H1 (cell line): Measurements from ENCODE around the gene ZNF83. TPM values are rescaled to one million over a fixed set of nuclear protein-coding genes. Genes with fewer than 3 reads are reported as not detected.

ENCODE experiments used
- CTCF ChIA-PET: fragments of 300-600 bp; sonication (Branson Sonifier 250); formaldehyde crosslinking; loops from one replicate; lab custom pipeline; 2021; ENCODE audit not compliant: partially characterized antibody; lab: Charles Lee
- POLR2A ChIA-PET: fragments of 300-600 bp; sonication (Branson Sonifier 250); formaldehyde crosslinking; loops from one replicate; lab custom pipeline; 2021; ENCODE audit warnings: inconsistent platforms; ENCODE audit not compliant: partially characterized antibody; lab: Charles Lee
- DNase-seq, 2 experiments: peaks; one replicate each; pipeline versions ENCODE4 v3.0.0 to v3.0.0-alpha.2; 2010 to 2022; ENCODE audit warnings: low spot score in 2 of 2, low read depth in 1 of 2, mixed read lengths in 1 of 2
- FAIRE-seq: peaks from 2 replicates; lab custom pipeline; 2011; peaks lifted over from hg19 to GRCh38; lab: Jason Lieb, UNC
- H2AFZ ChIP-seq: 2 replicates; pipeline ENCODE4 v1.8.1; 2012; ENCODE audit warnings: low read length, inconsistent platforms
- H2AK5ac ChIP-seq: 2 replicates; pipeline ENCODE4 v1.6.1; 2013; ENCODE audit warnings: low read depth, low read length
- H2BK120ac ChIP-seq: replicated peaks from 2 replicates; pipeline ENCODE3; 2013; ENCODE audit warnings: low read depth, low read length, inconsistent platforms
- H2BK12ac ChIP-seq: 2 replicates; pipeline ENCODE4 v1.6.1; 2013; ENCODE audit warnings: low read depth, low read length
- H2BK15ac ChIP-seq: 2 replicates; pipeline ENCODE4 v1.6.1; 2013; ENCODE audit warnings: low read length
- H2BK20ac ChIP-seq: 2 replicates; pipeline ENCODE4 v1.6.1; 2013; ENCODE audit warnings: low read length
- H2BK5ac ChIP-seq: 2 replicates; pipeline ENCODE4 v1.6.1; 2013; ENCODE audit warnings: low read depth, low read length
- H3K14ac ChIP-seq: 2 replicates; pipeline ENCODE4 v1.6.1; 2013; ENCODE audit warnings: inconsistent platforms; ENCODE audit not compliant: insufficient read length
- H3K18ac ChIP-seq: 2 replicates; pipeline ENCODE4 v1.6.1; 2013; ENCODE audit warnings: low read length; ENCODE audit errors: extremely low read depth
- H3K23ac ChIP-seq: 2 replicates; pipeline ENCODE4 v1.6.1; 2013; ENCODE audit warnings: inconsistent platforms; ENCODE audit not compliant: insufficient read length
- H3K23me2 ChIP-seq: 2 replicates; pipeline ENCODE4 v1.6.1; 2013; ENCODE audit warnings: low read depth, low read length
- H3K27ac ChIP-seq: 2 replicates; pipeline ENCODE4 v1.6.1; 2011; ENCODE audit warnings: low read depth, low read length, inconsistent platforms
- H3K27me3 ChIP-seq, 4 experiments: replicated peaks in 1 of 4; 1 replicate in 1 of 4; 2 replicates in 3 of 4; pipeline versions ENCODE4 v1.6.1 to v1.8.1; 2011 to 2013; ENCODE audit warnings: low read length in 3 of 4, mild to moderate bottlenecking in 3 of 4, inconsistent platforms in 2 of 4, mixed read lengths in 2 of 4, moderate library complexity in 1 of 4; ENCODE audit not compliant: control insufficient read depth in 3 of 4, insufficient read depth in 3 of 4; ENCODE audit errors: extremely low read depth in 1 of 4
- H3K36me3 ChIP-seq, 4 experiments: 2 replicates each; pipeline versions ENCODE4 v1.6.1 to v1.8.1; 2011 to 2013; ENCODE audit warnings: mild to moderate bottlenecking in 4 of 4, low read length in 3 of 4, moderate library complexity in 2 of 4, control low read depth in 1 of 4, inconsistent platforms in 1 of 4; ENCODE audit not compliant: insufficient read depth in 4 of 4, control insufficient read depth in 2 of 4
- H3K4ac ChIP-seq: replicated peaks from 2 replicates; pipeline ENCODE3; 2013; ENCODE audit warnings: low read length, low read depth, mixed read lengths, inconsistent platforms; ENCODE audit not compliant: insufficient read length
- H3K4me1 ChIP-seq, 4 experiments: replicated peaks in 1 of 4; 1 replicate in 1 of 4; 2 replicates in 3 of 4; pipeline versions ENCODE4 v1.6.1 to v1.8.1; 2011 to 2013; ENCODE audit warnings: low read length in 3 of 4, inconsistent platforms in 2 of 4, mixed read lengths in 1 of 4; ENCODE audit not compliant: insufficient read depth in 4 of 4, control insufficient read depth in 3 of 4
- H3K4me2 ChIP-seq, 2 experiments: 2 replicates each; pipeline versions ENCODE4 v1.6.1 to v1.8.1; 2011 to 2013; ENCODE audit warnings: low read depth in 2 of 2, low read length in 2 of 2, control low read depth in 1 of 2, inconsistent platforms in 1 of 2, mild to moderate bottlenecking in 1 of 2; ENCODE audit not compliant: insufficient read depth in 1 of 2
- H3K4me3 ChIP-seq, 4 experiments: fragments of 200-600, 300-600 bp in 1 of 4; sonication (generic), shearing (Covaris generic), sonication (Bioruptor Twin) in 1 of 4; 2 replicates each; pipeline versions ENCODE4 v1.5.1 to v1.8.1; 2011 to 2016; ENCODE audit warnings: low read length in 4 of 4, low read depth in 3 of 4, control low read depth in 2 of 4, inconsistent platforms in 2 of 4, mild to moderate bottlenecking in 2 of 4, mixed read lengths in 1 of 4, moderate library complexity in 1 of 4; ENCODE audit not compliant: insufficient read depth in 2 of 4; ENCODE audit errors: extremely low read depth in 1 of 4
- H3K56ac ChIP-seq: replicated peaks from 2 replicates; pipeline ENCODE3; 2013; ENCODE audit warnings: low read depth, mild to moderate bottlenecking, mixed read lengths, low read length, inconsistent platforms; ENCODE audit not compliant: insufficient read length
- H3K79me1 ChIP-seq: 2 replicates; pipeline ENCODE4 v1.6.1; 2013; ENCODE audit warnings: low read depth, low read length, control low read depth
- H3K79me2 ChIP-seq, 2 experiments: 2 replicates each; pipeline versions ENCODE4 v1.6.1 to v1.8.1; 2012 to 2013; ENCODE audit warnings: low read length in 2 of 2, mild to moderate bottlenecking in 2 of 2, inconsistent platforms in 1 of 2; ENCODE audit not compliant: insufficient read depth in 2 of 2, control insufficient read depth in 1 of 2
- H3K9ac ChIP-seq, 4 experiments: replicated peaks in 1 of 4; 1 replicate in 1 of 4; 2 replicates in 3 of 4; pipeline versions ENCODE4 v1.6.1 to v1.8.1; 2011 to 2013; ENCODE audit warnings: low read depth in 3 of 4, low read length in 3 of 4, control low read depth in 2 of 4, mild to moderate bottlenecking in 2 of 4, moderate library complexity in 2 of 4, inconsistent platforms in 1 of 4; ENCODE audit errors: extremely low read depth in 1 of 4
- H3K9me3 ChIP-seq, 2 experiments: 2 replicates each; pipeline versions ENCODE4 v1.6.1 to v1.8.1; 2012 to 2013; ENCODE audit warnings: mild to moderate bottlenecking in 2 of 2, moderate library complexity in 2 of 2, control low read depth in 1 of 2, inconsistent platforms in 1 of 2, low read depth in 1 of 2, low read length in 1 of 2, mixed read lengths in 1 of 2; ENCODE audit not compliant: insufficient read depth in 2 of 2
- H4K20me1 ChIP-seq, 2 experiments: replicated peaks in 1 of 2; 2 replicates each; pipeline versions ENCODE3 to v1.8.1; 2011 to 2013; ENCODE audit warnings: inconsistent platforms in 2 of 2, low read length in 2 of 2, mild to moderate bottlenecking in 1 of 2; ENCODE audit not compliant: insufficient read depth in 2 of 2, control insufficient read depth in 1 of 2
- H4K5ac ChIP-seq: 2 replicates; pipeline ENCODE4 v1.6.1; 2013; ENCODE audit warnings: low read length, low read depth, mixed read lengths, inconsistent platforms; ENCODE audit not compliant: insufficient read length
- H4K8ac ChIP-seq: 2 replicates; pipeline ENCODE4 v1.8.0; 2013; ENCODE audit warnings: mild to moderate bottlenecking, moderate library complexity, low read length, inconsistent platforms; ENCODE audit not compliant: insufficient read depth; ENCODE audit errors: extremely low read depth
- H4K91ac ChIP-seq: replicated peaks from 2 replicates; pipeline ENCODE3; 2013; ENCODE audit warnings: low read length, mixed read lengths, inconsistent platforms; ENCODE audit not compliant: insufficient read length
- CBX8 ChIP-seq: fragments of 300-800, 300-1000 bp; sonication (generic); IDR thresholded peaks from 2 replicates; pipeline ENCODE4 v1.7.1; 2016; ENCODE audit warnings: low read depth, low read length, borderline replicate concordance
- GABPA ChIP-seq: IDR thresholded peaks from 2 replicates; pipeline ENCODE4 v1.6.1; 2011; ENCODE audit warnings: mild to moderate bottlenecking, low read length, moderate library complexity, borderline replicate concordance; ENCODE audit not compliant: insufficient read depth
- GTF2F1 ChIP-seq: IDR thresholded peaks from 2 replicates; pipeline ENCODE4 v1.6.1; 2012; ENCODE audit warnings: low read depth, low read length, improper control_type of control experiment, borderline replicate concordance
- JUN ChIP-seq: IDR thresholded peaks from 2 replicates; pipeline ENCODE4 v1.6.1; 2011; ENCODE audit warnings: low read depth, mild to moderate bottlenecking, improper control_type of control experiment, low read length
- JUND ChIP-seq: IDR thresholded peaks from 2 replicates; pipeline ENCODE4 v1.6.1; 2011; ENCODE audit warnings: mild to moderate bottlenecking, improper control_type of control experiment, low read length
- POLR2AphosphoS5 ChIP-seq: IDR thresholded peaks from 2 replicates; pipeline ENCODE4 v1.6.1; 2011; ENCODE audit warnings: low read depth, low read length
- SIRT6 ChIP-seq: IDR thresholded peaks from one replicate; pipeline ENCODE4 v1.7.1; 2012; ENCODE audit warnings: low read length, inconsistent platforms
- WGBS, 2 experiments: shearing (Covaris generic) in 1 of 2; methylation state at CpG; one replicate each; pipeline versions ENCODE4 v1.1.6 to v1.1.7; 2013 to 2015; ENCODE audit warnings: low lambda C conversion rate in 2 of 2, mixed read lengths in 2 of 2, inconsistent platforms in 1 of 2, low coverage in 1 of 2, missing lambda C conversion rate in 1 of 2; ENCODE audit not compliant: insufficient replicate concordance in 2 of 2, insufficient coverage in 1 of 2, insufficient read length in 1 of 2; ENCODE audit errors: extremely low coverage in 1 of 2, missing lambda C conversion rate in 1 of 2; 5-methylcytosine and 5-hydroxymethylcytosine counted together
- polyA plus RNA-seq, 7 experiments: library from polyadenylated mRNA; depleted of rRNA in 3 of 7; stranded (reverse) in 5 of 7; unstranded in 2 of 7; fragments of >200 nt in 5 of 7; fragments of 200-250 nt in 2 of 7; gene quantifications; 1 replicate in 5 of 7; 2 replicates in 1 of 7; 4 replicates in 1 of 7; pipeline versions ENCODE4 v1.2.1 to v1.2.3, GENCODE V29; 2011 to 2013; ENCODE audit warnings: missing spikeins in 2 of 7, mixed read lengths in 2 of 7
- total RNA-seq: library from RNA; stranded (reverse); fragmentation: NEBNext Ultra II Directional; extraction: Animal tissue kit (Norgen Biotek cat#: 25700); gene quantifications from 2 replicates; pipeline ENCODE4 v1.2.1, GENCODE V29; 2021
- TF ChIP-seq, protein P1 (sequence below): IDR thresholded peaks from 2 replicates; pipeline ENCODE4 v1.6.1; 2012; ENCODE audit warnings: low read length, inconsistent platforms

ZNF83 gene
- total and polyA plus RNA-seq, 2 of the 8 experiments (the other 6 are each of a cell fraction or from before 2014, with no cell fraction given) = 13.2 to 19.4 TPM

DNA sequence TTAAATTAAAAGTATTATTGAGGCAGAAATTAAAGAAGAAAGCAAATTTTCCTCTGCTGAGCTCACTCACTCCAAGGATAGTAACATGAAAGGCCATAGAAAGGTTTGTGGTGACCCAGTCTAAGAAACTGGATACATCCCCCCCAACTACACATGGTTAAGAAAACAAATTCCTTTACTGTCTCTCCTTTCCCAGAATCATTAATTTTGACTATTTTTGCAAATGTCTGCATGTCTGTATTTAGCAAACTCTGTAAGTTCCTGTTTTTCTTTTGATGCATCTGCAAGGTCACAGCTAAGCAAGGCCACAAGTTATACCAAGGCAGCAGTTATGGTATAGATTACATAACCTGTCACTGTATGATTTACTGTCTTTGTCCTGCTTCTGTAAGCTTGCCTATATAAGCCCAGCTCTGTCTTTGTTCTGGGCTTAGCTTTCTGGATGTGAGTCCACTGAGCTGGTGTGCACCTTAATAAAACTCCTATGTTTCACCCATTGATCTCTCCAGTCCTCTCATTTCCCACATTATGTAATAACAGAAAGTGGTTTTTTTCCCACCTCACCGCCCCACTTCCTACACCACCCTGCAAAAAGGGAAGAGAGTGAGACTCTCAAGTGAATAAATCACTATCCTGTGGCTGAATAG, 8.5 kb upstream of the ZNF83 start:
- Histone ChIP-seq H4K91ac (no peak overlapping the region), H3K27ac (no peak overlapping the region), H3K36me3 (no peaks in the 10 kb centered on the region), H3K27me3 (no peaks in the 10 kb centered on the region), H3K14ac (no peak overlapping the region), H3K18ac (no peak overlapping the region), H2BK5ac (no peak overlapping the region), H2BK15ac (no peak overlapping the region), H2AFZ (no peak overlapping the region), H3K9me3 (peaks cover 4 to 6% of the 10 kb centered on the region in 2 experiments; a peak in 3 of 4 replicates), H2BK120ac (no peak overlapping the region), H3K4me2 (no peak overlapping the region), H2BK12ac (no peak overlapping the region), H3K4ac (no peak overlapping the region), H3K79me2 (no peaks in the 10 kb centered on the region), H3K4me1 (no peaks in the 10 kb centered on the region), H4K5ac (no peak overlapping the region), H3K9ac (no peak overlapping the region), H3K79me1 (no peaks in the 10 kb centered on the region), H3K23me2 (no peaks in the 10 kb centered on the region; the same call in 1 of the 2 replicates), H4K8ac (no peak overlapping the region), H4K20me1 (no peaks in the 10 kb centered on the region), H2BK20ac (no peak overlapping the region), H2AK5ac (no peak overlapping the region), H3K23ac (no peak overlapping the region), H3K4me3 (no peak overlapping the region), H3K56ac (no peak overlapping the region)
- 87% methylated on average over 1 of the region's 1 CpG; no CpG with 5 or more reads in 1 of the 2 experiments for WGBS, 2 experiments
- FAIRE-seq (no peak), DNase-seq (no peak)
- no peak for TF ChIP-seq JUN
- TF ChIP-seq POLR2AphosphoS5 = no peak
- no peak for TF ChIP-seq SIRT6
- no peak for TF ChIP-seq GTF2F1
- no peak for TF ChIP-seq CBX8
- TF ChIP-seq JUND = no peak
- TF ChIP-seq, protein P1, sequence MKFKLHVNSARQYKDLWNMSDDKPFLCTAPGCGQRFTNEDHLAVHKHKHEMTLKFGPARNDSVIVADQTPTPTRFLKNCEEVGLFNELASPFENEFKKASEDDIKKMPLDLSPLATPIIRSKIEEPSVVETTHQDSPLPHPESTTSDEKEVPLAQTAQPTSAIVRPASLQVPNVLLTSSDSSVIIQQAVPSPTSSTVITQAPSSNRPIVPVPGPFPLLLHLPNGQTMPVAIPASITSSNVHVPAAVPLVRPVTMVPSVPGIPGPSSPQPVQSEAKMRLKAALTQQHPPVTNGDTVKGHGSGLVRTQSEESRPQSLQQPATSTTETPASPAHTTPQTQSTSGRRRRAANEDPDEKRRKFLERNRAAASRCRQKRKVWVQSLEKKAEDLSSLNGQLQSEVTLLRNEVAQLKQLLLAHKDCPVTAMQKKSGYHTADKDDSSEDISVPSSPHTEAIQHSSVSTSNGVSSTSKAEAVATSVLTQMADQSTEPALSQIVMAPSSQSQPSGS = no peak
- TF ChIP-seq GABPA = no peak
- ChIA-PET CTCF (interaction anchor here (0.9 to 1.6 kb wide), 3 partner anchors 8 to 302 kb away, joined by 3 read pairs; no protein-coding TSS in a partner anchor), POLR2A (no interaction called here)
